ENCODE results near the gene COL4A1.

GRCh38 chr13:110316196-110316595 is 9.2 kb upstream of the COL4A1 start:
- TF ChIP-seq, protein P1, sequence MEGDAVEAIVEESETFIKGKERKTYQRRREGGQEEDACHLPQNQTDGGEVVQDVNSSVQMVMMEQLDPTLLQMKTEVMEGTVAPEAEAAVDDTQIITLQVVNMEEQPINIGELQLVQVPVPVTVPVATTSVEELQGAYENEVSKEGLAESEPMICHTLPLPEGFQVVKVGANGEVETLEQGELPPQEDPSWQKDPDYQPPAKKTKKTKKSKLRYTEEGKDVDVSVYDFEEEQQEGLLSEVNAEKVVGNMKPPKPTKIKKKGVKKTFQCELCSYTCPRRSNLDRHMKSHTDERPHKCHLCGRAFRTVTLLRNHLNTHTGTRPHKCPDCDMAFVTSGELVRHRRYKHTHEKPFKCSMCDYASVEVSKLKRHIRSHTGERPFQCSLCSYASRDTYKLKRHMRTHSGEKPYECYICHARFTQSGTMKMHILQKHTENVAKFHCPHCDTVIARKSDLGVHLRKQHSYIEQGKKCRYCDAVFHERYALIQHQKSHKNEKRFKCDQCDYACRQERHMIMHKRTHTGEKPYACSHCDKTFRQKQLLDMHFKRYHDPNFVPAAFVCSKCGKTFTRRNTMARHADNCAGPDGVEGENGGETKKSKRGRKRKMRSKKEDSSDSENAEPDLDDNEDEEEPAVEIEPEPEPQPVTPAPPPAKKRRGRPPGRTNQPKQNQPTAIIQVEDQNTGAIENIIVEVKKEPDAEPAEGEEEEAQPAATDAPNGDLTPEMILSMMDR (IDR thresholded peaks at IDR 0.05; ENCODE audit: insufficient read depth, low read depth, low read length), result no peak
- no peak for TF ChIP-seq EZH2 (IDR thresholded peaks at IDR 0.05; ENCODE audit: insufficient read depth, low read length)
